ENCODE data around the gene PORCN. TPM values are rescaled to one million over a fixed set of nuclear protein-coding genes. Genes with fewer than 3 reads are reported as not detected.

The PORCN gene
- total and polyA plus RNA-seq, 2 donors (not counting 3 experiments of a cell fraction or from before 2014, with no cell fraction given) = 7.6 to 21.0 TPM

- Histone ChIP-seq H2AFZ (ENCODE audit: low read depth, low read length) (no peak overlapping the region), H3K9me3 (replicated peaks; ENCODE audit: control insufficient read depth, insufficient read depth, low read length) (no peaks in the 10 kb centered on the region), H4K20me1 (replicated peaks; ENCODE audit: control insufficient read depth, extremely low read depth, insufficient read depth, low read length) (no peaks in the 10 kb centered on the region), H3K4me2 (ENCODE audit: insufficient read depth, low read length) (no peak overlapping the region), H3K4me3 (replicated peaks in 1 of 3; ENCODE audit: insufficient read depth in 1 of 3, low read depth in 1 of 3, low read length in 3 of 3) (no peak overlapping the region), H3K27me3 (ENCODE audit: control insufficient read depth in 2 of 2, insufficient read depth in 2 of 2, low read length in 2 of 2) (no peaks in the 10 kb centered on the region), H3K9me1 (replicated peaks; ENCODE audit: control insufficient read depth, extremely low read depth, insufficient read depth, low read length) (no peaks in the 10 kb centered on the region), H3K27ac (ENCODE audit: insufficient read depth, low read depth, low read length) (no peak overlapping the region), H3K9ac (replicated peaks; ENCODE audit: extremely low read depth, insufficient read depth, low read length) (no peak overlapping the region), H3K4me1 (ENCODE audit: control insufficient read depth, extremely low read depth, insufficient read depth, low read length) (peaks cover 2% of the 10 kb centered on the region), H3K36me3 (ENCODE audit: control insufficient read depth in 2 of 2, extremely low read depth in 1 of 2, insufficient read depth in 2 of 2, low read length in 2 of 2) (peaks cover 0 to 7% of the 10 kb centered on the region in 2 experiments), H3K79me2 (ENCODE audit: control insufficient read depth, insufficient read depth, low read length) (no peaks in the 10 kb centered on the region)
- ChIA-PET POLR2A (no interaction called here), CTCF (no interaction called here)
- FAIRE-seq = no peak
- dilution Hi-C loops (cut with MboI; ENCODE audit: extremely low pct_ligation_motif_present, low sequenced_read_pairs) = no loop called here
- intact Hi-C loops (cut with micrococcal nuclease) = no loop called here
- TF ChIP-seq CTCF (IDR thresholded peaks at IDR 0.05; ENCODE audit: extremely low read depth in 1 of 2, insufficient read depth in 1 of 2, low read depth in 1 of 2, low read length in 2 of 2) = no peak
- no peak for TF ChIP-seq GATA2 (IDR thresholded peaks at IDR 0.05; ENCODE audit: insufficient read depth, insufficient read length, low read depth, low read length)
- no TSS peak for BruUV-seq (replicated peaks)
- DNase-seq (ENCODE audit: low read depth, low spot score) = no peak
Measured at GRCh38 chrX:48560056-48560455, 51.3 kb downstream of the PORCN start.

GRCh38 chrX:48560681-48561080 lies 51.9 kb downstream of the PORCN start:
- FAIRE-seq (no peak), DNase-seq (ENCODE audit: low read depth, low spot score) (no peak)
- peaks cover 2% of the 10 kb centered on the region for H3K4me1 ChIP-seq (ENCODE audit: control insufficient read depth, extremely low read depth, insufficient read depth, low read length)
- peaks cover 0 to 7% of the 10 kb centered on the region in 2 experiments for H3K36me3 ChIP-seq (ENCODE audit: control insufficient read depth in 2 of 2, extremely low read depth in 1 of 2, insufficient read depth in 2 of 2, low read length in 2 of 2)
- no peak overlapping the region for H3K9ac ChIP-seq (replicated peaks; ENCODE audit: extremely low read depth, insufficient read depth, low read length)
- no peaks in the 10 kb centered on the region for H4K20me1 ChIP-seq (replicated peaks; ENCODE audit: control insufficient read depth, extremely low read depth, insufficient read depth, low read length)
- dilution Hi-C loops (cut with MboI; ENCODE audit: extremely low pct_ligation_motif_present, low sequenced_read_pairs) (no loop called here), intact Hi-C loops (cut with micrococcal nuclease) (no loop called here)
- no peak overlapping the region for H2AFZ ChIP-seq (ENCODE audit: low read depth, low read length)
- H3K27ac ChIP-seq (ENCODE audit: insufficient read depth, low read depth, low read length) = no peak overlapping the region
- H3K27me3 ChIP-seq (ENCODE audit: control insufficient read depth in 2 of 2, insufficient read depth in 2 of 2, low read length in 2 of 2) = no peaks in the 10 kb centered on the region
- POLR2A ChIA-PET = no interaction called here
- H3K79me2 ChIP-seq (ENCODE audit: control insufficient read depth, insufficient read depth, low read length) = no peaks in the 10 kb centered on the region
- CTCF ChIA-PET = no interaction called here
- BruUV-seq (replicated peaks) = TSS peak; percentile 18
- H3K4me3 ChIP-seq (replicated peaks in 1 of 3; ENCODE audit: insufficient read depth in 1 of 3, low read depth in 1 of 3, low read length in 3 of 3) = no peak overlapping the region
- no peaks in the 10 kb centered on the region for H3K9me1 ChIP-seq (replicated peaks; ENCODE audit: control insufficient read depth, extremely low read depth, insufficient read depth, low read length)
- TF ChIP-seq GATA2 (IDR thresholded peaks at IDR 0.05; ENCODE audit: insufficient read depth, insufficient read length, low read depth, low read length) = no peak
- no peaks in the 10 kb centered on the region for H3K9me3 ChIP-seq (replicated peaks; ENCODE audit: control insufficient read depth, insufficient read depth, low read length)
- H3K4me2 ChIP-seq (ENCODE audit: insufficient read depth, low read length) = no peak overlapping the region
